Fibroblast of lung (primary cell): ENCODE measurements around the gene PPIF.

Experiments used
- CTCF ChIP-seq, 2 donors: IDR thresholded peaks in 1 of 2; conservative IDR thresholded peaks in 1 of 2; 1 replicate in 1 of 2; 2 replicates in 1 of 2; pipeline ENCODE4 v1.5.1; 2011 to 2012; ENCODE audit warnings: low read length in 2 of 2, control low read depth in 1 of 2, inconsistent platforms in 1 of 2, low read depth in 1 of 2, mild to moderate bottlenecking in 1 of 2
- EZH2 ChIP-seq: IDR thresholded peaks from 2 replicates; pipeline ENCODE4 v1.5.1; 2012; ENCODE audit warnings: low read length, control low read depth, mild to moderate bottlenecking; ENCODE audit errors: missing control alignments

- TF ChIP-seq CTCF (conservative IDR thresholded peaks at IDR 0.05 in 1 of 2, IDR thresholded peaks at IDR 0.05 in 1 of 2; ENCODE audit: low read depth in 1 of 2, low read length in 2 of 2) (no peak), EZH2 (no peak)
These were observed 28.2 kb downstream of the PPIF start for GRCh38 chr10:79375321-79376077.
